CD4-positive, alpha-beta T cell treated with Interferon gamma for 1 hour (primary cell): ENCODE results near the gene NCAM1.

Experiments
- DNase-seq: peaks from one replicate; pipeline ENCODE4 v3.0.0-alpha.2; 2020

The NCAM1 gene

DNA sequence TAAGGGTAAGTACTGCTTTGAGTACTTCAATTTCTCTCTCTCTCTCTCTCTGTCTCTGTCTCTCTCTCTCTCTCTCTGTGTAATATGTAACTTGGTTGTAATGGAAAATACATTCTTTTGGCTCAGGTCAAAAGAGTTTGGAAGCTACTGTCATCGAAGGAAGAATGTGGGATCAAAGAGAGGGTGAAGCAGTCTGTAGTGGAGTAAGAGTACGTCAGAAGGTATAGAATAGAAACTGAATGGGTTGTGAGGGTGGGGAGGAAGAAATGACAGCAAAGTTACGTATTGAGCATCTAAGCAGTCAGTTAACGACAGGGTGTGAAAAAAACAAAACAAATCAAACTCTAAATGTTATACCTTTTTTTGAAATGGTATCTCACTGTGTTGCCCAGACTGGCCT is 10.0 kb downstream of the NCAM1 start:
- no peak for DNase-seq

DNA sequence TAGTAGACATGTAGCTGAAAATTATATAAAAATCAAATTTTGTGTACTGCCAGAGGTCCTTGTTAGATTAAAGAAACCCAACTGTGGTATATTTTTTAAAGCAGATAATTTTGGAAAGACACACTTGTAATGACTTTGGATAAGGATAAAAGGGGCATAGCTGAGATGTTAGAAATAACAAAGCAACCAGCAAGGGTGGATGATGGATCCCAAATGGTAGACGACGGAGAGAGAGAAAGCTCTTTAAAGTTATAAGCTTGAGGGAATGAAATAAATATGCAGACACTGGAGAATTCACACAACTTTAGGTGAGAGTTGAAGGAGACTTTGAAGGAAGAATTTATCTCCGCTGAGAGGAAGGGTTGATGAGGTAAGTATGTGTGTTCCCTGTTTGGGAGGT is 10.6 kb downstream of the NCAM1 start:
- no peak for DNase-seq

DNA sequence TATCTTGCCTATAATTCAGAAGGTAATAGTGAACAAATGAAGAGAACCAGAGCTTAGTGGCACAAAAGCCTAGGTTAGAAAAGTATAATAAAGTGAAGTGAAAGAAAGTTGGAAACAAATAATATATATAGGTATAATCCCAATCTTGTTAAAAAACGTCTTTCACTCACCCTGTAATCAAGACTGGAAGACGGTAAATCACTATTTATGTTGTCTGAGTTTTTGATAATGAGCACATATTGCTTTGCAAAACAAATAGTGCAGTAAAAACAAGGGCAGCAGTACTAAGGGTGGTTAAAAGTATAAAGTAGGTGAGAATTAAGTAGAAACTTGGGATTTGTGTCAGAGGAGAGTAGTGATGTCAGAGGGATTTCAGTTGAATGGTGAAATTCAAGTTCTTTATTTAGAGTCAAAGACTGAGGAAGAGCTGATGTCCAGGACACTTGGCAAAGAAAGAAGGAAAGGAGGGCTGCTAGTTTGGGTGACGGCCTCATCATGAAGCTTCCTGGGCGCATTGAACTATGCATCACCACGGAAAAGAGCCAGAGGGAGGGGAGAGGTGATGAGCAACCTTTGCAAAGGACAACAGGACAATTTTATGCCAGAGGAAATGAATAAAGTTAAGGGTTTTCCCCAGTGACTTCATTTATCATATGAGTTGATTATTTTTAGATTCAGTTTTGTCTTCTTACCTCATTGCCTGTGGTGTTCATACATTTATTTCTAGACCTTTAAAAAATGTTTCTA is 11.4 kb downstream of the NCAM1 start:
- no peak for DNase-seq

DNA sequence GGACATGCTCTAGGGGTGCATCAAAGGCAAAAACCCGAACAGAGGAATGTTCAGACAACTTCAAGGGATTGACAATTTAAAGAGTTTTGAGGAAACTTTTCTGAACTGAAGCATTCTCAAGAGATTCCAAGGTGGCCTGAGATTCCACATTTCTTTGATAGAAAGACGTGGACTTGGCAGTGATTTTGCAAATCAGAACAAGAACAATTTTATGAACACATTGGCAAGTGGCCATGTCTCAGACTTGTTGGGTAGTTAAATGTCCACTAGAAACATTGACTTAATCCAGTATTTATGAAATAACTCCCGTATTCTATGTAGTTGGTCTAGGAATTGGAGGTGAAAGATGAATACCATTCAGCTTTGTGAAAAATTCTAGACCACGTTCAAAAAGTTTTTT is 13.8 kb downstream of the NCAM1 start:
- no peak for DNase-seq

DNA sequence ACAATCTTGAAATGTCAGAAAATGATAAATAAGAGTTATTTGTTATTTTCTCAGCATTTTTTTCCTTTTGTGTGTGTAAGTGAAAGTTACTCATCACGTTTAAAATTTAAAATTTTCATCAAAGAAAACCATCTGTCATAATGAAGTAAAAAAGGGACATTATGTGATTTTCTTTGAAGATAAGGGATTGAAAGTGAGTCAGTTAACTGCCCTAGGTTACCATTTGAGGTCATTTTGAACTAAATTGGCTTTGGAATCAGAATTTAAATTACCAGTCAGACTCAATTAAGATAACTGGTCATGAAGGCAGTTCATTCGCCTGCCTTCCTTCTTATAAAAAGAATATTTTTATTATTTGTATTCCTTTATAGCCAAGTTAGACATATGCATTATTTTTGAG is 14.3 kb downstream of the NCAM1 start:
- DNase-seq: no peak

DNA sequence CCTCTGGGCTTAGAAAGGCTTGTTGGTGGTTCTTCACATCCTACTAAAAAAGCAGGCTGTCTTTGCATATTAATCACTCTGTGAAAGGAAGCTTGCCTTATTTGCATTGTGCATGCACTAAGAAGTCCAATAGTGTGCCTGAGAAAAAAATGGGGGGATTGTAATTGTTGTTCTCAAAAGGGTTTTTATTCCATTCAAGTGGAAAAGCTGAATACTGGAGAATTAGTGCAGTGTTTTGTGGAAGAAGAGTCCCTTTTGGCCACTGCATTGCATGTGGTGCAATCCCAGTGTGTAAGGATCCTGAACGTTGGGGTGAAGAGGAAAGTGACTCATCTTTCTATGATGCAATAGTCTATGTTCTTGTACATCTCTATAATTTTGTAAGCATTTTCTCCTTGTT is 16.5 kb downstream of the NCAM1 start:
- no peak for DNase-seq

DNA sequence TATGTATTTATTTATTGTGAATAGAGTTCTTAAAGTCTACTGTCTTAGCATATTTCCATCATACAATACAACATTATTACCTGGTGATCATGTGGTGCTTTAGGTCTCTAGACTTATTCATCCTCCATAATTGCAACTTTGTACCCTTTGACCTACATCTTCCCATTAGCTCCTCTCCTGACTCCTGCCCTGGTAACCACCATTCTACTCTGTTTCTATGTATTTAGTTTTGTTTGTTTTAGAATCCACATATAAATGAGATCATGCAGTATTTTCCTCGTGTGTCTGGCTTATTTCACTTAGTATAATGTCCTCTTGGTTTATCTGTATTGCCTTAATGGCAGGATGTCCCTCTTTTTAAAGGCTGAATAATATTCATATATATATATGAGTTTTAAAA is 22.7 kb downstream of the NCAM1 start:
- DNase-seq: no peak

DNA sequence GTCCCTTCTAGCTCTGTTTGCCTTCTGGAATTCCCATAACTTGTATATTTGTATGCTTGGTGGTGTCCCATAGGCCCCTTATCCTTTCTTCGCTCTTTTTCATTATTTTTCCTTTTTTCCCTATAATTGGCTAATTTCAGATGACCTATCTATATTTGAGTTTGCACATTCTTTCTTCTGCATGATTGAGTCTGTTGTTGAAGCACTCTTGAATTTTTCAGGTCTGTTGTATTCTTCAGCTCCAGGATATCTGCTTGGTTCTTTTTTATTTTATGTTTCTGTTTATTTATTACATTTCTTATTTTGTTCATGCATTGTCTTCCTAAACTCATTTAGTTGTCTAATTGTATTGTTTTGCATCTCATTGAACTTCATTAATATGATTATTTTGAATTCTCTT is 28.0 kb downstream of the NCAM1 start:
- DNase-seq: no peak

DNA sequence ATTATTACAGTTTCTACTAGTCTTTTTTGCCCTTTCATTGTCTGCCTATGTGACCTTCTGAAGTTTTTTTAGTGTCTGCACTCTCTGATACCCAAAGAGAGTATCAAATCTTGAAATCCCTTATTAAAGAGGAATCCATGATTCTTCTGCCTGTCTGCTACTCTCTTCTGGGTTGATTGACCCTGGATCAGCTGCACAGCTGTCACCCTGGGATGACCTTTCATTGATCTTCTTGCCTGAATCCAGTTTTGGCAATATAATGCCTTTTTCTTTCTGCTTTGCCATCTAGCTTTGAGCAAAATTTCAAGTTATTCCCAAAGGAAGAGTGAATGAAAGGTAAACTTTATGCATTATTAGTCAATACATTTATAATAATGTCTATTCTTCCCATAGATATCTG is 32.6 kb downstream of the NCAM1 start:
- no peak for DNase-seq

DNA sequence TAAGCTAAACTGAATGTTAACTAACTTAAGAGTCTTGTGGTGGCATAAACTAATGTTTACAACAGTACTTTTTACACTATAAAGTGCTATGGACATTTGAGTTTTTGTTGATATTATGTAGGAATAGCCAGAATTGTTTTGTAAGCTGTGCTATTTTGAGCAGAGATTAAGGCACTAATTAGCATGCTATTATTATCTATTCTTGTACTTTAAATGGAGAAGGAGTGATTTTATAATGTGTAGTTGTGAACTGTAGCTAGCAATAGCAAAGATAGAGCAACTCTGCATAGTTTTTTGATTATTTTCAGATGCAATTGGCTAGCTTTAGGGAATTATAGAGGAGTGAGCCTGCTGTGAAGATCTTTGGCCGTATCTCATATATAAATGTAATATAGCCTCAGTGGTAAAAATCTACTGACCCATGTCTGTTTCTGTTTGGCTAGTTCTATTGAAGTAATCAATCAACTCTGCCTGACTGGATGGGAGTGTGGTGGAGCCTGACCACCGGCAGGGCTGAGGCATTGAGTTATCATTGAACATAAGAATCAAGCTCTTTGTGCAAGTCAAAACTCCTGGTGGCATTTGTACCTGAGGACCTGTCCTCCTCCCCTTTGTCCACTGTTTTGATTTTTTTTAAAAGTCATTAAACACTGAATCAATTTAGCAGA is 34.3 kb downstream of the NCAM1 start:
- DNase-seq: no peak

DNA sequence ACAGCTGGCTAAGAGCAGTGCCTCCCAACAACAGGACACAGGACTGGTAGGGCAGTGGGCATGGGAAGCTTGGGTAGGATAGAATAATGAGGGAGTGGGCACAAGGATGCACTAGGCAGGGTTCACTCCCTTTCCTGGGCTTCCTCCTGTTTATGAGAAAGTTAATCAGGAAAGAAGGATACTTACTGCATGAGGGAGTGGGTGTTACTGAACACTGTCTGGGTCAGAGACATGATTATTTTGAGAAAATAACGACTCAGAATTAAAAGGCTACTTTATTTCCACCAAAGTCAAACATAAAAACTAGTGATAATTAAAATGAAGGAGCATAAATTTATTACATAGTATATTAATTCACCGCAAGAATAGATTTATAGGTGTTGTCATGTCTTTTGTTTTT is 35.8 kb downstream of the NCAM1 start:
- DNase-seq: no peak

DNA sequence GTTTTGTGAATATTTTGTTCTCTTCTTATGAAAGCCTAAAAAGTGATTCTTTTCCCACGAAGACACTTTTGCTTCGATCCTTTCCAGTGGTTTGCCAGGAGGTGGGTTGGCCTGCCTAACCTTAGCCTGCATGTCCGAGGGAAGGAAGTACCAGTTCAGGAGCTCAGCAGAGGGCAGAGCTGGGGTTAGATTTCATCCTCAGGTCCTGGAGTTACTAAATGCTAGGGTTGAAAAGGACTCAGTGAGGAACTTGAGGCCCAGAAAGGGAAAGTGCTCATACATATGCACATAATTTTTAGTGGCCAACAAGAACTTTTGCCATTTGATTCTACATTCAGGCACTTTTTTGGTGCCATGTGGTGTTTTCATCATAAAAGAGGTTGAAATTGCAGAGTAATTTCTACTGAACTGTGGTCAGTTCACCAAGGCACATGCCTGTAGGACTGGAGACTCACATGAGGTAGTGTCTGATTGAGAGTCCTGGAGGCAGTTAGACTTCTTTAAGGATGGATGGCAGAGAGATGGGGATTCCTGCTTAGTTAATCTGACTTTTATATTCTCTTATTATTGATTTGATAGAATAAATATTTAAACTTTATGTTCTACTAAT is 36.7 kb downstream of the NCAM1 start:
- no peak for DNase-seq

DNA sequence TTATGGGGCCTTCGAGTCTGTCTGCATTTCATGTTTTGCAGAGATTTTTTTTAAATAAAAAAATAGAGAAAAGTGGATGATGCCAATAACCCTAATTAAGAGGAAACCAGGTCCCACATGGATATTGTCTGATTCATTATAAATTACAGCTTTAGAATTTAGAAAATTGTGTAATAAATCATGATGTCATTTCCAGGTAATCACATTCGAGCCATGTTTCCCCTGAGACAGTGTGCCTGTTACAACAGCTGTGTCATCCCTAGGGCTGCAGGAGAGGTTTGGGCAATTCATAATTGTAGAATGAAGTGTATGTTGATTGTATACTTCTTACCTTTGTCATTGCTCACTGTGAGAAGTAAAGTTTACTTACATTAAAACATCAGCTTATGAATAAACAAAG is 38.3 kb downstream of the NCAM1 start:
- DNase-seq: no peak

DNA sequence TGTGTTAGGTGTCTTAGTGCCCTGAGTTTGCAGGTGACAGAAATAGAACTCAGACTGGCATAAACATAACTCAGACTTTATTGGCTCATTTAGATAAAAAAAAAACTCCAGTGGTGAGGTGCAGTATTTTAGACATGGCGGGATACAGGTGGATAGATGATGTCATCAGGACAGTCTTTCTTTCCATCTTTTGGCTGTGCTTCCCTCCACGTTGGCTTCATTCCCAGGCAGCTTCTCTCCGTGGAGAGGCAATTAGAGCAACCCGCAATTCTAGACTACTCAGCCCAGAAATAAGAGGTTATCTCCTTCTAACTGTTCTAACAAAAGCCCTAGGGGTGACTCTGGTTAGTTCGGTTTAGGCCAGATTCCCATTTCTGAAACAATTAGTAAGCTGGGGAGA is 40.5 kb downstream of the NCAM1 start:
- no peak for DNase-seq

DNA sequence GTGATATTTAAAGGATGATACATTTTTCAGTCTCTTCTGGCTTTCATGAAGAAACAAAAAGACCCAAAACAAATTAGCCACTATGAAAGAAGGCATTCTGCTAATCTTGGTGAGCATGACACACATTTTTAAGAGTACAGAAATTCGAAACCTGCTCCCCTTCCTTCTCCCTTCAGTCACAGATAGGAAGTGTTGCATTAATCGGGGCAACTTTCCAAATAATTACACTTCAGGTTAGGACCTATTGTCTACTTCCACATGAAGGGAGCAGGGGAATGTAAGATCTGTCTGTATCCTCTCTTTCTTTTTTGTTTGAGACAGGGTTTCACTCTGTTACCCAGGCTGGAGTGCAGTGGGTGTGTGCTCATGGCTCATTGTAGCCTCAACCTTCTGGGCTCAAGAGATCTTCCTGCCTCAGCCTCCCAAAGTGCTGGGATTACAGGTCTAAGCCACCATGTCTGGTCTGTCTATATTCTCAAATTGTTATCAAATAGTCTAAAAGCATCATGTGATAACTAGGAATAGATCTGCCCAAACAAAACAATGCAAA is 45.8 kb downstream of the NCAM1 start:
- no peak for DNase-seq

DNA sequence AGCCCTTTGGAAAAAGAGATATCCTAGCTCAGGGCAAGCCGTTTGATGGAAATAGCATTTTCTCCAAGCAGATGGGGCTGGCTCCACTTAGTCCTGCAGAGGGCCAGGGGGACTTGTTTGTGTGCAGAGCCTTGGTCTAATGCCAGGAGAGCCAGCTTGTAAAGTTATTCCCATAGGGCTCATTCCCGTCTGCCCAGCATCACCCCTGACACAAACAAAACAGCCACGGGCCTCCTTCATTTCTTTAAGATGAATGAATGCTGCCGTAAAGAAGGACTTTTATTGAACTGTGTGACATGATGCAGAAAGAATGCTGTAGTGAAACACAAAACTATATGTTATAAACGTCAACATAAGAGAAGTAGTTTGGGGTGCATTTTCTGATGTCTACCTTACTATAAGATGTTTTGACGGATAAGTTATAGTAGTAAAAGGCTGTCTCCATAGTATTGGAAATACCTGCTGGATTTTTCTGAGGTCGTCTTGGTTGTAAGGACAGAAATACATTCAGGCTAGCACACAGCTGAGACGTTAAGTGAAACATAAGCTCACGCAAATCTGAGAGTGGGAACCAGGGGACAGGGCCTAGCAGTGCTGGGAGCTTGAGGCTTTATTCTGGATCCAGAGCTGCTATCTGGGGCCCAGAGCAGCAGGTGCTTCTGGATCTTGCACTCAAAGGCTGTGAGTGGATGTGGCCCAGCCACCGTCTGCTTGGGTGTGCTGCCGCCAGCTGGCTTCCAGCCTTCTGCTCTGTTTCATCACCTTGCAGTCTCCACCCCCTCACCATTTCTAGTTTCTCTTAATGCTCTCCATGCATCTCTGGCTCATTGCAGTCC is 53.3 kb downstream of the NCAM1 start:
- no peak for DNase-seq

DNA sequence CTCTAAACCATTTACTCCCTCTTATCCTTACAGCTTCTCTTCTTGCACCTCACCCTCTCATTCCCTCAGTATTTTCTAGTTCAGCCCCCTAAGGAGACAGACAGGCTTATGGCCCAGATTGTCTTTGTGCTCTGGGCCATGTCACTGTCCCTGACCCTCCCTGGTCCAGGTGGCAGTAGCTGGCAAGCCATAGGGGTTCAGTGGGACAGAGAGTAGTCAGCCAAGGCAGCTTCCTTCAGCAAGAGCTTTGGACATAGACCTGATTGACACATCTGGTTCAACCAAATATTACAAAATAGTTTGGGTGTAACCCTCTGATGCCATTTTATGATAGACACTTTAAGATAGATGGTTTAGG is 53.9 kb downstream of the NCAM1 start:
- no peak for DNase-seq

DNA sequence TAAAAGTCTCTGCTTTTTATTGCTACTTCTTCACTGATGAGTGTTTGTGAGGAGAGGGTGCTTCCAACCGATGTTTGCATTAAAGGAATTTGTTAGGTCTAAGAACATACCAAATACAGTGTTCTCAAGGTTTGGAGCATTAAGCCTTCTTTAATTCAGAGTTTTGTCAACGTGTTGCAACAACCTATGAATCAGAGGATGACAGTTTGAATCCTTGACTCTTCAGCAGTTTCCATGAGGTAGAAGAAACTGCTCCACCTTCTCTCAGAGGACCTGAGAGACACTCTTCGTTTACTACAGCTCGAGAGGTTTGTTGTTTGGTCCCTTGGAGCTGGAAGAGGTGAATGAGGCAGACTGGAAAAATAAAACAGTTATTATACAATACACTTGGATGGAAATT is 55.7 kb downstream of the NCAM1 start:
- DNase-seq: no peak

DNA sequence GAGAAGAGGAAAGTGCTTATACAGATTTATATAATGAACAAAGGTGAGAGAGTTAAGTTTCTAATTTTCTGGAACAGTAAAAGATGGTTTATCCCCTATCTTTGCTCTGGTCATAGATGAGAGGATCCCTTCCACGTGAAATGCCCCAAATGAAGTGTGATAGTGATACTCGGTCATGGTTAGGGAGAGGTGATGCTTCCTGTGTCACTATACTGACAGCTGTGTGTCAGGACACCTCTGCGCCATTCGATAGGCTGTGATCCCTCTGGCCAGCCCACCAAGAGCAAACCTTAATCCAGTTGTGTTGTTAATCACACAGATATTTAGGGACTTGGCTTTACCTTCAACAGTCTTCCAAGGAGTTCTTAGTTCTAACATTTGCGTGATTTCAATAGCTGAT is 57.7 kb downstream of the NCAM1 start:
- DNase-seq: no peak

DNA sequence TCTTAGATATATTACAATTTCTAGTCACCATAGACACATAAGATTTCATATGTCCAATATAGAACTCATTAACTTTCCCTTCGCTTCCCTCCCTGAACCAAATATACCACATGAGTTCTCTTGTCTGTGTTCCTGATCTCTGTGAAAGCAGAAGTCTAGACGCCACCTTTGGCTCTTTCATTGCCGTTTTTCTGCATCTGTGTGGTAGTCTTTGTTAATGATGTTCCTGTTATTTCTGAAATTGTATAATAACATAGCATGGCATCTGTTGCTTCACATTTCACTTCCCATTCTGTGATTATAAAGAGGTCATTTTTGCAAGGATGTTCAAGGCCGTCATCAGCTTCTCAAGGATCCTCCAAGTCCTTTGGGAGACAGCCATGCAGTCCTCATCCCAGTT is 58.5 kb downstream of the NCAM1 start:
- no peak for DNase-seq

DNA sequence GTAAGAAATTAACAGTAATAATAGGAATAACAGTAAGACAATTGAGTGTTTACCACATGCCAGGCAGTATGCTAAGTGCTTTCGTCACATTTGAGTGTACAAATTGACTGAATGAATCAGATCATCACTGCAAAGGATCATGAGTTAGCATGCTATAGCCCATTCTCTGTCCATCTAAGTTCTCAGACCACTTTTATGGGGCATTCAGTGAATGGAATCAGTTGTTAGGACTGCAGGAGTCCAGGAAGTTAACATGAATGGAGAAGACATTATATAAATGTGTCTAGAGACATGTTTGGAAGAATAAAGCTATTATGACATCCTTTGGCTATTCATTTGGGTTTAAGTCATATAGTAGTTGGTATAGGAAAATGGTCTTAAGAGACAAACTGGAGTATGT is 59.9 kb downstream of the NCAM1 start:
- no peak for DNase-seq

DNA sequence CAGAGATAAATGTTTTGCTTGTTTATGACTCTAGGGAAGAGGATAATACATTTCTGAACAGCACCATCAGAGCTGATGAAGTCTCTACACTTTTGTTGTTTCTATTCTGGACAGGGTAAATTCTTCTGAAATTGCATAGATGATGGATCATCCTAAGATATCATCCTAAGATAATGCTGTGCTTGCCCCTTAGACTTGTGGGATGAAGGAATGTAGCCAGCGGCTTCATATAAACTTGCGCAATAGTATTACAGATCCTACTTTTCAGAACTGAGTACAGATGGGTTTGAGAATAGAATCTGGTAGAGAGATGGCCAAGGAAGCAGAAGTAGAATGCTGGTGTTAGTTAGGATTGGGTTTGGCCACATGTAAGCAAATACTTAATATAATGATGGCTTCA is 61.0 kb downstream of the NCAM1 start:
- DNase-seq: no peak

DNA sequence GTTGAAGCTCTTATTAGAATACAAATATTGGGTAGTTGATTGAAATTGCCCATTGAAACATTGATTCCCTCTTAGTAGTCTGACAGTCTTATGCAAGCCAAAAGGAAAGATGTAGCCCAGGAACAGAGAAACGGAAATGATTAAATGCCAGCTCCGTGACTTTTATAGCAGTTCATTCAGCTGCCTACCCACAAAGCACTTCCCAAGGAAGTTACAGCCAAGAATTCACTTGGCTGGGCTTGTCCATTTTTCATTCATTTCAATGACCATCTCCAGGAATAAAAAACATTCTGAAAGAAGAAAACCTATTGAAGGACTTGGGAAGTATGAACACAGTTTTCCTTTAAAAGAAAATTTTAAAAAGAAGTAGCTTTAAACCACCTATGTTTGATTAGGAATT is 62.0 kb downstream of the NCAM1 start:
- no peak for DNase-seq

DNA sequence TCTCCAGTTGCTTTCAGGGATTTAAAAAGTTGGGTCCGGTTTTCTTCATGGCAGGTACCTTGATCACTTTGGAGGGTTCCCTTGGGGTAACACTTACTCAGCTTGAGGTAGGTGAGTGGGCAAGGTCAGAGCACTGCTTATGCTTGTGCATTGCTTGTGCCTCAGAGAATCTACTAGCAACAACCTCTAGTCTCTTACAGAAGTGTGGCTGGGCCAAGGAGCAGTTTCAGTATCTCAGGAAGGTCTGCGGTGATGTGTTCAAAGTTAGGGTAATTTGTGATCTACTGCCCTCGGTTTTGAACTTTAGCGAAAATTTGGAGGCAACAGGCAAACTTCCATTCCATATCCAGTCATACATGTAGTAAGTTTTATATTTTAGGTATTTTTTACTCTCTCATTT is 62.8 kb downstream of the NCAM1 start:
- DNase-seq: no peak
